HepG2 (cell line): ENCODE results near the gene TMEM151A. TPM values are rescaled to one million over a fixed set of nuclear protein-coding genes. Genes with fewer than 3 reads are reported as not detected.

Source experiments
- AGO2 ChIP-seq: fragments of 200-400 bp; formaldehyde crosslinking; optimal IDR thresholded peaks from 2 replicates; pipeline ENCODE3; 2017; ENCODE audit warnings: mild to moderate bottlenecking, low read depth, low read length, moderate library complexity
- AKAP8 ChIP-seq: sonication (generic); formaldehyde crosslinking; IDR thresholded peaks from 2 replicates; pipeline ENCODE4 v1.5.1; 2020; ENCODE audit warnings: mild to moderate bottlenecking, missing genetic modification reagents
- ATRX ChIP-seq: sonication (generic); formaldehyde crosslinking; IDR thresholded peaks from 2 replicates; pipeline ENCODE4 v1.4.0; 2020; ENCODE audit warnings: missing genetic modification reagents, borderline replicate concordance
- CSRNP2 ChIP-seq: sonication (generic); formaldehyde crosslinking; conservative IDR thresholded peaks from 2 replicates; pipeline ENCODE4 v1.8.0; 2022; ENCODE audit warnings: low read depth, missing genetic modification reagents
- ETV5 ChIP-seq: IDR thresholded peaks from 2 replicates; pipeline ENCODE4 v1.6.1; 2018; ENCODE audit warnings: missing biosample characterization, missing genetic modification reagents, inconsistent platforms, borderline replicate concordance
- FOXO1 ChIP-seq: sonication (generic); formaldehyde crosslinking; IDR thresholded peaks from 2 replicates; pipeline ENCODE4 v1.4.0; 2020; ENCODE audit warnings: missing genetic modification reagents
- HIVEP1 ChIP-seq: sonication (generic); formaldehyde crosslinking; IDR thresholded peaks from 2 replicates; pipeline ENCODE4 v1.4.0; 2020; ENCODE audit warnings: mild to moderate bottlenecking, missing genetic modification reagents
- IRX3 ChIP-seq: sonication (generic); formaldehyde crosslinking; IDR thresholded peaks from 2 replicates; pipeline ENCODE4 v1.8.1; 2023; ENCODE audit warnings: mild to moderate bottlenecking, low read depth, missing genetic modification reagents, borderline replicate concordance
- POGK ChIP-seq: sonication (generic); formaldehyde crosslinking; conservative IDR thresholded peaks from 2 replicates; pipeline ENCODE4 v1.8.0; 2022; ENCODE audit warnings: mild to moderate bottlenecking, moderate library complexity, missing genetic modification reagents
- RAD51 ChIP-seq: fragments of 450-650 bp; IDR thresholded peaks from 2 replicates; pipeline ENCODE4 v1.6.1; 2016; ENCODE audit warnings: borderline replicate concordance
- RCOR2 ChIP-seq: IDR thresholded peaks from 2 replicates; pipeline ENCODE4 v1.6.1; 2016; ENCODE audit warnings: missing biosample characterization, missing genetic modification reagents
- SIX4 ChIP-seq: sonication (generic); formaldehyde crosslinking; IDR thresholded peaks from 2 replicates; pipeline ENCODE4 v1.4.0; 2020; ENCODE audit warnings: missing genetic modification reagents
- SRF ChIP-seq: IDR thresholded peaks from 2 replicates; pipeline ENCODE4 v1.6.1; 2011; ENCODE audit warnings: mild to moderate bottlenecking, low read depth, low read length, moderate library complexity
- THAP7 ChIP-seq: sonication (generic); formaldehyde crosslinking; IDR thresholded peaks from 2 replicates; pipeline ENCODE4 v1.8.1; 2023; ENCODE audit warnings: mild to moderate bottlenecking, missing genetic modification reagents
- TMF1 ChIP-seq: sonication (generic); formaldehyde crosslinking; IDR thresholded peaks from 2 replicates; pipeline ENCODE4 v1.8.1; 2022; ENCODE audit warnings: low read depth, missing genetic modification reagents
- ZMYM4 ChIP-seq: sonication (generic); formaldehyde crosslinking; IDR thresholded peaks from 2 replicates; pipeline ENCODE4 v1.8.1; 2023; ENCODE audit warnings: mild to moderate bottlenecking, missing genetic modification reagents
- ZNF225 ChIP-seq: sonication (generic); formaldehyde crosslinking; IDR thresholded peaks from 2 replicates; pipeline ENCODE4 v1.4.0; 2020; ENCODE audit warnings: mild to moderate bottlenecking, missing genetic modification reagents
- ZNF562 ChIP-seq: sonication (generic); formaldehyde crosslinking; IDR thresholded peaks from 2 replicates; pipeline ENCODE4 v1.8.0; 2022; ENCODE audit warnings: missing genetic modification reagents, borderline replicate concordance
- ZNF598 ChIP-seq: sonication (generic); formaldehyde crosslinking; IDR thresholded peaks from 2 replicates; pipeline ENCODE4 v1.5.1; 2020; ENCODE audit warnings: mild to moderate bottlenecking, missing genetic modification reagents, borderline replicate concordance
- ZNF652 ChIP-seq: IDR thresholded peaks from 2 replicates; pipeline ENCODE4 v1.6.1; 2016; ENCODE audit warnings: low read depth, borderline replicate concordance
- ZSCAN22 ChIP-seq: sonication (generic); formaldehyde crosslinking; IDR thresholded peaks from 2 replicates; pipeline ENCODE4 v1.4.0; 2020; ENCODE audit warnings: mild to moderate bottlenecking, missing genetic modification reagents
- polyA plus RNA-seq, 8 experiments: library from polyadenylated mRNA; depleted of rRNA in 3 of 8; stranded (reverse) in 7 of 8; unstranded in 1 of 8; fragments of >200 nt; fragmentation: Illumina TruSeq in 4 of 8; extraction: Trizol in 4 of 8; gene quantifications; 2 replicates each; pipeline versions ENCODE4 v1.2.1 to v1.2.3, GENCODE V29; 2011 to 2016; ENCODE audit warnings: low read depth in 4 of 8, missing spikeins in 1 of 8, mixed read lengths in 1 of 8; ENCODE audit not compliant: insufficient read depth in 1 of 8
- total RNA-seq, 5 experiments: library from RNA; depleted of rRNA; stranded (reverse); fragments of >200 nt; fragmentation: Illumina TruSeq; extraction: Trizol; gene quantifications; 2 replicates each; pipeline ENCODE4 v1.2.3, GENCODE V29; 2016; ENCODE audit warnings: low read depth in 1 of 5
- TF ChIP-seq, protein P1 (sequence below): sonication (generic); formaldehyde crosslinking; IDR thresholded peaks from 2 replicates; pipeline ENCODE4 v1.5.0; 2020; ENCODE audit warnings: mild to moderate bottlenecking, missing genetic modification reagents, moderate library complexity
- TF ChIP-seq, protein P2 (sequence below): IDR thresholded peaks from 2 replicates; pipeline ENCODE4 v1.6.1; 2016; ENCODE audit warnings: low read depth, control low read depth

TMEM151A gene
- total and polyA plus RNA-seq, 2 of the 13 experiments (the other 11 are each of a cell fraction or from before 2014, with no cell fraction given), result 0.18 to 0.33 TPM

DNA sequence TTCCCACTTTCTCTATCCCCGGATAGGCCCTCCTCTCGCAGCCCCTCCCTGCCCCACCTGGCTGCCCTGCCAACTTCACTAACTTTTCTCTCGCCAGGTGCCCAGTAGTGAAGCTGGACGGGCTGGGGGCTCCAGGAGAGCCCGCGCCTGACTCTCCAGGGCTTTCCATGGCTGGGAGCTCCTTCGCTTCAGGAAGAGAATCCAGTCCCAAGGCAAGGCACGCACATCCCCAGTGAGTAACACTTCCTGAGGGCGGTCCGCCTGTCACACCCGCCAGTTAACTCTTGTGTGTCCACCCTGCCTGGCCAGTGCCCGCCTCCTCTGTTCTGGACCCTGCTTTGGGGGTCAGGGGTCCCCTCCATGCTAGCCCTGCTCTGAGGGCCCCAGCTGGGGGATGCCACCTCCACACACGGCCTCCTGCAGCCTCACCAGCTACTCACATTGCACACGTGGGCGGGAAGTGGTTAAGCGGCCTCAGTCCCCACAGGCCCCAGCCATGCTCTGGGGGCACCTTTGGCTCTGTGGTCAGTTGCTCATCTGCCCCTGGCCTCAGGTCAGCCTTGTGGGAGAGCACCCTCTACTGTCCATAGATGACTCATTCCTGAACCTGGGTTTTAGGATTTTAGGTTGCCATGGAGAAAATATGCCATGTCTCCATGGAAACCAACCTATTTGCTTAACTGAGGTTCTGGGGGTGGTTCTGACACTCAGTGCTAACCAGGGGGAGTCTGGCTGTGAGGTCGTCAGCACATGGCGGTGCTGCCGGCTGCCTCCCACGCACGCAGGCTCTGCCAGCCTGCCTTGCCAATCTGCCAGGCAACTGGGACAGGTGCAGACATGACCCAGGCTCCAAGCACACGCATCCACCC, 44.8 kb downstream of the TMEM151A start, which contains the start of gene RIN1 (continued):
- TF ChIP-seq CSRNP2 (CRISPR knock-in tag) (no peak), ZSCAN22 (CRISPR knock-in tag) (no peak), ATRX (CRISPR knock-in tag) (no peak), SIX4 (CRISPR knock-in tag) (no peak), SRF (no peak), FOXO1 (CRISPR knock-in tag) (no peak), ZNF225 (CRISPR knock-in tag) (peak; percentile 70; the same call in 1 of the 2 replicates), ZNF652 (CRISPR knock-in tag) (peak; percentile 100), ZMYM4 (peak; percentile 54; the same call in 1 of the 2 replicates), HIVEP1 (peak; percentile 91), RAD51 (no peak), ZNF562 (no peak), IRX3 (CRISPR knock-in tag) (no peak), ETV5 (peak; percentile 87; the same call in 1 of the 2 replicates), AGO2 (peak; percentile 57), RCOR2 (CRISPR knock-in tag) (peak; percentile 87), AKAP8 (CRISPR knock-in tag) (peak; percentile 86), ZNF598 (CRISPR knock-in tag) (0 out of 2 replicates have a peak, but pooled peaks have one; percentile 20), POGK (peak; percentile 72), THAP7 (CRISPR knock-in tag) (no peak), TMF1 (CRISPR knock-in tag) (no peak)
- TF ChIP-seq, protein P1, sequence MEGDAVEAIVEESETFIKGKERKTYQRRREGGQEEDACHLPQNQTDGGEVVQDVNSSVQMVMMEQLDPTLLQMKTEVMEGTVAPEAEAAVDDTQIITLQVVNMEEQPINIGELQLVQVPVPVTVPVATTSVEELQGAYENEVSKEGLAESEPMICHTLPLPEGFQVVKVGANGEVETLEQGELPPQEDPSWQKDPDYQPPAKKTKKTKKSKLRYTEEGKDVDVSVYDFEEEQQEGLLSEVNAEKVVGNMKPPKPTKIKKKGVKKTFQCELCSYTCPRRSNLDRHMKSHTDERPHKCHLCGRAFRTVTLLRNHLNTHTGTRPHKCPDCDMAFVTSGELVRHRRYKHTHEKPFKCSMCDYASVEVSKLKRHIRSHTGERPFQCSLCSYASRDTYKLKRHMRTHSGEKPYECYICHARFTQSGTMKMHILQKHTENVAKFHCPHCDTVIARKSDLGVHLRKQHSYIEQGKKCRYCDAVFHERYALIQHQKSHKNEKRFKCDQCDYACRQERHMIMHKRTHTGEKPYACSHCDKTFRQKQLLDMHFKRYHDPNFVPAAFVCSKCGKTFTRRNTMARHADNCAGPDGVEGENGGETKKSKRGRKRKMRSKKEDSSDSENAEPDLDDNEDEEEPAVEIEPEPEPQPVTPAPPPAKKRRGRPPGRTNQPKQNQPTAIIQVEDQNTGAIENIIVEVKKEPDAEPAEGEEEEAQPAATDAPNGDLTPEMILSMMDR (CRISPR knock-in tag), result peak; percentile 95
- TF ChIP-seq, protein P2, sequence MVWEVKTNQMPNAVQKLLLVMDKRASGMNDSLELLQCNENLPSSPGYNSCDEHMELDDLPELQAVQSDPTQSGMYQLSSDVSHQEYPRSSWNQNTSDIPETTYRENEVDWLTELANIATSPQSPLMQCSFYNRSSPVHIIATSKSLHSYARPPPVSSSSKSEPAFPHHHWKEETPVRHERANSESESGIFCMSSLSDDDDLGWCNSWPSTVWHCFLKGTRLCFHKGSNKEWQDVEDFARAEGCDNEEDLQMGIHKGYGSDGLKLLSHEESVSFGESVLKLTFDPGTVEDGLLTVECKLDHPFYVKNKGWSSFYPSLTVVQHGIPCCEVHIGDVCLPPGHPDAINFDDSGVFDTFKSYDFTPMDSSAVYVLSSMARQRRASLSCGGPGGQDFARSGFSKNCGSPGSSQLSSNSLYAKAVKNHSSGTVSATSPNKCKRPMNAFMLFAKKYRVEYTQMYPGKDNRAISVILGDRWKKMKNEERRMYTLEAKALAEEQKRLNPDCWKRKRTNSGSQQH (CRISPR knock-in tag), result peak; percentile 79; the same call in 1 of the 2 replicates
